GM18861 (cell line): ENCODE measurements around the gene ZNF805.
A peak's percentile ranks its signal among the peaks of the same experiment; 100 is the strongest.
"Not testable (repeated sequence)": the region's sequence is repeated elsewhere in the genome, so short reads cannot be mapped to it uniquely, and the experiment has no call there.

Source experiments
- ATAC-seq: cut with Tn5 transposase; IDR thresholded peaks from one replicate; pipeline ENCODE4 v1.9.1; 2021; ENCODE audit not compliant: unreplicated experiment

The ZNF805 gene

GRCh38 chr19:57267291-57267690 lies 26.9 kb downstream of the ZNF805 start:
- no peak for ATAC-seq

GRCh38 chr19:57269515-57270250 lies 29.3 kb downstream of the ZNF805 start:
- no peak for ATAC-seq

- no peak for ATAC-seq
Observed at GRCh38 chr19:57271280-57271679, 30.8 kb downstream of the ZNF805 start.

GRCh38 chr19:57273014-57273413 lies 32.6 kb downstream of the ZNF805 start:
- no peak for ATAC-seq

GRCh38 chr19:57276430-57276829 lies 36.0 kb downstream of the ZNF805 start:
- ATAC-seq: no peak

GRCh38 chr19:57278481-57278880 lies 38.0 kb downstream of the ZNF805 start:
- ATAC-seq: not testable (repeated sequence)

- ATAC-seq: peak; percentile 55
Observed at GRCh38 chr19:57279418-57280164, 39.2 kb downstream of the ZNF805 start.

- peak; percentile 49 for ATAC-seq
Observed at GRCh38 chr19:57280165-57280961, 39.9 kb downstream of the ZNF805 start, which contains the start of gene ZNF460. ZNF460 (plus strand) TSS chr19:57280485; CDS start chr19:57280807, 322 bp downstream.

GRCh38 chr19:57280962-57281400 lies 40.5 kb downstream of the ZNF805 start:
- ATAC-seq: no peak

GRCh38 chr19:57282011-57282643 lies 41.7 kb downstream of the ZNF805 start:
- no peak for ATAC-seq

- ATAC-seq: no peak
Observed at GRCh38 chr19:57288373-57288772, 47.9 kb downstream of the ZNF805 start.

- ATAC-seq: no peak
Observed at GRCh38 chr19:57290970-57291369, 50.5 kb downstream of the ZNF805 start.

GRCh38 chr19:57292547-57292946 lies 52.1 kb downstream of the ZNF805 start:
- ATAC-seq: no peak

GRCh38 chr19:57293719-57294118 lies 53.3 kb downstream of the ZNF805 start:
- no peak for ATAC-seq

- no peak for ATAC-seq
Observed at GRCh38 chr19:57302020-57302465, 61.6 kb downstream of the ZNF805 start.

GRCh38 chr19:57302727-57303401 lies 62.4 kb downstream of the ZNF805 start:
- ATAC-seq: no peak
